NCI-H2107 treated with DMSO at 0.1 percent for 48 hours (cell line): ENCODE data around the gene VIPAS39.
A peak's percentile ranks its signal among the peaks of the same experiment; 100 is the strongest.

Experiments used
- DNase-seq: peaks from one replicate; lab custom pipeline; 2025; ENCODE audit not compliant: unreplicated experiment; lab: John Stamatoyannopoulos, UW

Gene VIPAS39

DNA sequence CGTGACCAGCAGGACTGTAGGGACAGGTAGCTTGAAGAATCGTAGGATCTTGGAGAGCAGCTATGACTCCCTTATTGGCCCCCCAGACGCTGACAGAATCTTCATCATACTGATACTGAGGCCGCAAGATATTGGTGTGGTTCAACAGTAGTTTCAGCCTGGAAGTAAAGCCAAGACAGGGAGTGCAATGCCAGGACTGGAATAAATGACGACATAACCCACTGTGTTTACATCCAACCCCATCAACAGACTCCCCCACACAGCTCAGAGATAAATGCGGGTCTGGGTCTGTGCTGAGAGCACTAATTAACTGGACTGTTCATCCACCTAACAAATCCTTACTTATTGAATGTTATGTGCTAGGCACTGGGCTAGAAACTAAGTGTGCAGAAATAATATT lies 50.7 kb downstream of the VIPAS39 start:
- no peak for DNase-seq

- no peak for DNase-seq
Measured at GRCh38 chr14:77406086-77406485, 51.3 kb downstream of the VIPAS39 start.

DNA sequence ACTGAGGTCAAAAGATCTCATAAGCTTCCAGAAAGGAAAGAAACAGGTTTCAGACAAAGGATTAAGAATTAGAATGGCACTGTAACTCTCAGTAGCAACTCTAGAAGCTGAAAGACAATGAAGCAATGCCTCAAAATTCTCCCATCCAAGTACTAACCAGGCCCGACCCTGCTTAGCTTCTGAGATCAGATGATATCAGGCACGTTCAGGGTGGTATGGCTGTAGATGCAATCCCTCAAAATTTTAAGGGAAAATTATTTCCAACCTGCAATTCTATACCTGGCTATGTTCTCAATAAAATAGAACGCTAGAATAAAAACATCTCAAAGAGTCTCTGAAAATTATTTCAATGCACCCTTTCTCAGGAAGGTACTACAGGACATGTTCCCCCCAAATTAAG lies 53.6 kb downstream of the VIPAS39 start:
- DNase-seq, result no peak

DNA sequence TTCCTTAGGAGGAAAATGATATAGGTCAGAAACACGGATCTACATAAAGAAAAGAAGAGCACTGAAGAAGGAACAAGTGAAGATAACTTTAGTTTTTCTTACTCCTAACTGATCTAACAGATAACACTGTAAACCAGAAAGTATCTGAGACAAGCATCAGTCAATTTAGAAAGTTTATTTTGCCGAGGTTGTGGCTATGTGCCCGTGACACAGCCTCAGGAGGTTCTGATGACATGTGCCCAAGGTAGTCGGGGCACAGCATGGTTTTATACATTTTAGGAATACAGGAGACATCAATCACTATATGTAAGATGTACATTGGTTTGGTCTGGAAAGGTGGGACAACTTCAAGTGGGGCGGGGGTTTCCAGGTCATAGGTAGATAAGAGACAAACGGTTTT lies 57.2 kb downstream of the VIPAS39 start:
- no peak for DNase-seq

GRCh38 chr14:77390188-77390587 lies 67.2 kb downstream of the VIPAS39 start:
- DNase-seq, result no peak

DNA sequence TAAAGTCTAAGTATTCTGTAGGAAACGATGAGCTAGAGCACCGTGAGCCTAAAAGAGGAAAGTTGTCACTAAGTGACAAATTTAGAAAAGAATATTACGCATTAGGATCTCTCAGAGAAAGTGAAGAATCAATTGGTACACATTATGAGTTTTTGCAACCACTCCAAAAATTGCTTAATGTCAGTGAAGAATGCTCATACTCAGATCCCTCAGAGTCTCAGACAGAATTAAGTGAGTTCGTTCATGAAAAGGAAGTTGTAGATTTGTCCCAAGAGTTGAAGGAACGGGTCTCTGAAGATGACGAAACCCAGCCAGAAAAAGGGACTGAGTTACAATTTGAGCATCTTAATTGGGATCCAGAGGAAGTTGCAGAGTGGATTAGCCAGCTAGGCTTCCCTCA lies 78.7 kb downstream of the VIPAS39 start:
- DNase-seq, result no peak

GRCh38 chr14:77377502-77377844 lies 79.9 kb downstream of the VIPAS39 start:
- no peak for DNase-seq

GRCh38 chr14:77376771-77377501 lies 80.5 kb downstream of the VIPAS39 start, which contains the start of the genes SAMD15 and TMED8:
Gene SAMD15, plus strand, starts transcription at chr14:77377379. Its CDS starts 40 bp downstream, at chr14:77377419.
Gene TMED8, minus strand, starts transcription at chr14:77377094. Its CDS starts 41 bp downstream, at chr14:77377053.
- DNase-seq, result peak; percentile 78
